Measurements from ENCODE around the gene MINDY2.
"Not testable (repeated sequence)": the region's sequence is repeated elsewhere in the genome, so short reads cannot be mapped to it uniquely, and the experiment has no call there.

MINDY2 gene

GRCh38 chr15:58833681-58834426 lies 62.8 kb downstream of the MINDY2 start:
- DNase-seq (ENCODE audit: low read depth), result not testable (repeated sequence)

- DNase-seq (ENCODE audit: low read depth), result no peak
Observed at GRCh38 chr15:58839485-58839884, 68.4 kb downstream of the MINDY2 start.

- no peak for DNase-seq (ENCODE audit: low read depth)
Observed at GRCh38 chr15:58840048-58840447, 68.9 kb downstream of the MINDY2 start.

- DNase-seq (ENCODE audit: low read depth), result no peak
Observed at GRCh38 chr15:58842713-58843396, 71.8 kb downstream of the MINDY2 start.

- not testable (repeated sequence) for DNase-seq (ENCODE audit: low read depth)
Observed at GRCh38 chr15:58851205-58851604, 80.1 kb downstream of the MINDY2 start.

GRCh38 chr15:58852347-58852746 lies 81.2 kb downstream of the MINDY2 start:
- DNase-seq (ENCODE audit: low read depth), result no peak

GRCh38 chr15:58854593-58854992 lies 83.5 kb downstream of the MINDY2 start:
- no peak for DNase-seq (ENCODE audit: low read depth)

- DNase-seq (ENCODE audit: low read depth), result no peak
Observed at GRCh38 chr15:58856086-58856485, 85.0 kb downstream of the MINDY2 start.

- not testable (repeated sequence) for DNase-seq (ENCODE audit: low read depth)
Observed at GRCh38 chr15:58856621-58857020, 85.5 kb downstream of the MINDY2 start.

GRCh38 chr15:58862326-58862725 lies 91.2 kb downstream of the MINDY2 start:
- no peak for DNase-seq (ENCODE audit: low read depth)

- DNase-seq (ENCODE audit: low read depth), result no peak
Observed at GRCh38 chr15:58864602-58865424, 93.7 kb downstream of the MINDY2 start.

- DNase-seq (ENCODE audit: low read depth), result no peak
Observed at GRCh38 chr15:58865425-58865880, 94.4 kb downstream of the MINDY2 start.

GRCh38 chr15:58867926-58868325 lies 96.8 kb downstream of the MINDY2 start:
- no peak for DNase-seq (ENCODE audit: low read depth)

GRCh38 chr15:58870451-58870850 lies 99.3 kb downstream of the MINDY2 start:
- no peak for DNase-seq (ENCODE audit: low read depth)

- no peak for DNase-seq (ENCODE audit: low read depth)
Observed at GRCh38 chr15:58873267-58873666, 102.2 kb downstream of the MINDY2 start.

GRCh38 chr15:58875343-58875742 lies 104.2 kb downstream of the MINDY2 start:
- no peak for DNase-seq (ENCODE audit: low read depth)

- DNase-seq (ENCODE audit: low read depth), result no peak
Observed at GRCh38 chr15:58876306-58877106, 105.4 kb downstream of the MINDY2 start.

- DNase-seq (ENCODE audit: low read depth), result no peak
Observed at GRCh38 chr15:58877999-58878825, 107.1 kb downstream of the MINDY2 start.

- no peak for DNase-seq (ENCODE audit: low read depth)
Observed at GRCh38 chr15:58880320-58880719, 109.2 kb downstream of the MINDY2 start.

- no peak for DNase-seq (ENCODE audit: low read depth)
Observed at GRCh38 chr15:58882243-58882642, 111.1 kb downstream of the MINDY2 start.

- not testable (repeated sequence) for DNase-seq (ENCODE audit: low read depth)
Observed at GRCh38 chr15:58883926-58884325, 112.8 kb downstream of the MINDY2 start.

Measured in T-helper 22 cell (primary cell).